ENCODE data around the gene NUDT16L1.

- TF ChIP-seq CTCF (IDR thresholded peaks at IDR 0.05) = no peak
- TF ChIP-seq POLR2A (IDR thresholded peaks at IDR 0.05) = no peak
These were observed 4.5 kb downstream of the NUDT16L1 start for GRCh38 chr16:4697848-4698291.
